ENCODE data around the gene CTXND1.

The CTXND1 gene

GRCh38 chr15:80247320-80247719 lies 4.7 kb downstream of the CTXND1 start:
- no peak overlapping the region for H3K4me2 ChIP-seq (ENCODE audit: low read length)
- no peaks in the 10 kb centered on the region for H3F3A ChIP-seq (ENCODE audit: control insufficient read depth, insufficient read depth)
- peaks cover 36% of the 10 kb centered on the region for H3K27me3 ChIP-seq (ENCODE audit: control insufficient read depth, low read length)
- TF ChIP-seq CTCF (IDR thresholded peaks at IDR 0.05; ENCODE audit: low read depth, low read length, poor library complexity, severe bottlenecking) = no peak
- no peak for TF ChIP-seq EZH2phosphoT487 (IDR thresholded peaks at IDR 0.05; ENCODE audit: borderline replicate concordance, low read length)
- H3K36me3 ChIP-seq (ENCODE audit: control insufficient read depth, low read length) = no peaks in the 10 kb centered on the region
- no peaks in the 10 kb centered on the region for H3K9me3 ChIP-seq (ENCODE audit: control insufficient read depth, insufficient read depth, low read length)
- peaks cover 2% of the 10 kb centered on the region; the same call in 1 of the 2 replicates for H3K4me1 ChIP-seq (ENCODE audit: control insufficient read depth, low read length)
- H3K9me2 ChIP-seq (replicated peaks; ENCODE audit: control insufficient read depth, low read length) = no peaks in the 10 kb centered on the region
- no peaks in the 10 kb centered on the region for H3K79me2 ChIP-seq (ENCODE audit: control insufficient read depth, low read length)
- H4K20me1 ChIP-seq (ENCODE audit: control insufficient read depth, insufficient read depth, low read depth, low read length) = no peaks in the 10 kb centered on the region
- no peak overlapping the region for H3K27ac ChIP-seq (ENCODE audit: low read depth, low read length)
- H3K4me3 ChIP-seq (ENCODE audit: low read length) = no peak overlapping the region

- Histone ChIP-seq H3K36me3 (ENCODE audit: control insufficient read depth, low read length) (no peaks in the 10 kb centered on the region), H3K27ac (ENCODE audit: low read depth, low read length) (no peak overlapping the region), H3F3A (ENCODE audit: control insufficient read depth, insufficient read depth) (no peaks in the 10 kb centered on the region), H3K4me3 (ENCODE audit: low read length) (no peak overlapping the region), H3K9me3 (ENCODE audit: control insufficient read depth, insufficient read depth, low read length) (no peaks in the 10 kb centered on the region), H3K4me1 (ENCODE audit: control insufficient read depth, low read length) (peaks cover 4% of the 10 kb centered on the region; the same call in 1 of the 2 replicates), H3K79me2 (ENCODE audit: control insufficient read depth, low read length) (no peaks in the 10 kb centered on the region), H4K20me1 (ENCODE audit: control insufficient read depth, insufficient read depth, low read depth, low read length) (no peaks in the 10 kb centered on the region), H3K4me2 (ENCODE audit: low read length) (no peak overlapping the region), H3K27me3 (ENCODE audit: control insufficient read depth, low read length) (peaks cover 37% of the 10 kb centered on the region), H3K9me2 (replicated peaks; ENCODE audit: control insufficient read depth, low read length) (no peaks in the 10 kb centered on the region)
- TF ChIP-seq EZH2phosphoT487 (IDR thresholded peaks at IDR 0.05; ENCODE audit: borderline replicate concordance, low read length) = no peak
- TF ChIP-seq CTCF (IDR thresholded peaks at IDR 0.05; ENCODE audit: low read depth, low read length, poor library complexity, severe bottlenecking) = no peak
Measured at GRCh38 chr15:80246425-80246894, 5.6 kb downstream of the CTXND1 start.

GRCh38 chr15:80242802-80243201 lies 9.2 kb downstream of the CTXND1 start:
- Histone ChIP-seq H3F3A (ENCODE audit: control insufficient read depth, insufficient read depth) (no peaks in the 10 kb centered on the region), H3K36me3 (ENCODE audit: control insufficient read depth, low read length) (no peaks in the 10 kb centered on the region), H3K27me3 (ENCODE audit: control insufficient read depth, low read length) (peaks cover 17% of the 10 kb centered on the region), H3K79me2 (ENCODE audit: control insufficient read depth, low read length) (no peaks in the 10 kb centered on the region), H3K9me2 (replicated peaks; ENCODE audit: control insufficient read depth, low read length) (no peaks in the 10 kb centered on the region), H3K4me3 (ENCODE audit: low read length) (no peak overlapping the region), H3K27ac (ENCODE audit: low read depth, low read length) (no peak overlapping the region), H4K20me1 (ENCODE audit: control insufficient read depth, insufficient read depth, low read depth, low read length) (no peaks in the 10 kb centered on the region), H3K4me2 (ENCODE audit: low read length) (no peak overlapping the region), H3K9me3 (ENCODE audit: control insufficient read depth, insufficient read depth, low read length) (no peaks in the 10 kb centered on the region), H3K4me1 (ENCODE audit: control insufficient read depth, low read length) (peaks cover 4% of the 10 kb centered on the region; the same call in 1 of the 2 replicates)
- TF ChIP-seq EZH2phosphoT487 (IDR thresholded peaks at IDR 0.05; ENCODE audit: borderline replicate concordance, low read length) (no peak), CTCF (IDR thresholded peaks at IDR 0.05; ENCODE audit: low read depth, low read length, poor library complexity, severe bottlenecking) (no peak)

Data from DOHH2 (cell line).